ENCODE data around the gene ZER1.

DNA sequence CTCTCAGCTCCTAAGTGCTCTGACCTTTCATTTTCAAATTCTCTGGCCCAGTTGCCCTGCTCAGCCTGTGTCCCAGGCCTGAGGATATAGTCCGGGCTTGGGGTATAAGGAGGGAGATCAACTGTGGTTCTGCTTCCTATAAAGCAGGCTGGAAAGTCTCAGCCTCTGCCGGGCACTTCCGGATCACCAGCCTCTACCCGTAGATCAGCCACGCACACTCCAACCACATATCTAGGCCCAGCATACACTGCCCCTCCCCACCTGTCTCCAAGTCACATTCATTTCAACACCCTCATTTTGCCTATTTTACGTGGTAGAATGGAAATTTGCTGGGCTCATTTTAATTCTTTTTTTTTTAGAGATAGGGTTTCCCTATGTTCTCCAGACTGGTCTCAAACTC, 3.1 kb downstream of the ZER1 start:
- TF ChIP-seq, protein P1, sequence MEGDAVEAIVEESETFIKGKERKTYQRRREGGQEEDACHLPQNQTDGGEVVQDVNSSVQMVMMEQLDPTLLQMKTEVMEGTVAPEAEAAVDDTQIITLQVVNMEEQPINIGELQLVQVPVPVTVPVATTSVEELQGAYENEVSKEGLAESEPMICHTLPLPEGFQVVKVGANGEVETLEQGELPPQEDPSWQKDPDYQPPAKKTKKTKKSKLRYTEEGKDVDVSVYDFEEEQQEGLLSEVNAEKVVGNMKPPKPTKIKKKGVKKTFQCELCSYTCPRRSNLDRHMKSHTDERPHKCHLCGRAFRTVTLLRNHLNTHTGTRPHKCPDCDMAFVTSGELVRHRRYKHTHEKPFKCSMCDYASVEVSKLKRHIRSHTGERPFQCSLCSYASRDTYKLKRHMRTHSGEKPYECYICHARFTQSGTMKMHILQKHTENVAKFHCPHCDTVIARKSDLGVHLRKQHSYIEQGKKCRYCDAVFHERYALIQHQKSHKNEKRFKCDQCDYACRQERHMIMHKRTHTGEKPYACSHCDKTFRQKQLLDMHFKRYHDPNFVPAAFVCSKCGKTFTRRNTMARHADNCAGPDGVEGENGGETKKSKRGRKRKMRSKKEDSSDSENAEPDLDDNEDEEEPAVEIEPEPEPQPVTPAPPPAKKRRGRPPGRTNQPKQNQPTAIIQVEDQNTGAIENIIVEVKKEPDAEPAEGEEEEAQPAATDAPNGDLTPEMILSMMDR (conservative IDR thresholded peaks at IDR 0.05; ENCODE audit: low read length) = no peak
- no peak for TF ChIP-seq EZH2phosphoT487 (IDR thresholded peaks at IDR 0.05; ENCODE audit: borderline replicate concordance, low read depth, low read length)

Data from OCI-LY7 (cell line).